GM21619 (cell line): Measurements from ENCODE around the gene THOP1.
"Not testable (repeated sequence)": the region's sequence is repeated elsewhere in the genome, so short reads cannot be mapped to it uniquely, and the experiment has no call there.

Experiments
- ATAC-seq: cut with Tn5 transposase; IDR thresholded peaks from one replicate; pipeline ENCODE4 v1.9.1; 2021; ENCODE audit not compliant: unreplicated experiment

THOP1 gene

GRCh38 chr19:2815191-2815614 is 29.9 kb downstream of the THOP1 start:
- ATAC-seq, result no peak

GRCh38 chr19:2815923-2816322 is 30.6 kb downstream of the THOP1 start:
- ATAC-seq, result no peak

GRCh38 chr19:2816641-2817040 is 31.3 kb downstream of the THOP1 start:
- ATAC-seq, result no peak

- not testable (repeated sequence) for ATAC-seq
Measured at GRCh38 chr19:2817237-2817829, 32.0 kb downstream of the THOP1 start.

- peak; percentile 90 for ATAC-seq
Measured at GRCh38 chr19:2819540-2820111, 34.3 kb downstream of the THOP1 start, which contains the start of gene ZNF554. Gene ZNF554 (plus strand): TSS chr19:2819868. CDS start chr19:2820072, 204 bp downstream.

GRCh38 chr19:2820112-2820702 is 34.9 kb downstream of the THOP1 start:
- no peak for ATAC-seq

GRCh38 chr19:2822846-2823245 is 37.5 kb downstream of the THOP1 start:
- ATAC-seq, result no peak

GRCh38 chr19:2823646-2824045 is 38.3 kb downstream of the THOP1 start:
- ATAC-seq, result no peak

- no peak for ATAC-seq
Measured at GRCh38 chr19:2824129-2824528, 38.8 kb downstream of the THOP1 start.

GRCh38 chr19:2827022-2827421 is 41.7 kb downstream of the THOP1 start:
- no peak for ATAC-seq

- no peak for ATAC-seq
Measured at GRCh38 chr19:2827840-2828489, 42.7 kb downstream of the THOP1 start.

GRCh38 chr19:2834294-2834871 is 49.1 kb downstream of the THOP1 start:
- ATAC-seq, result no peak

GRCh38 chr19:2837430-2837829 is 52.1 kb downstream of the THOP1 start:
- no peak for ATAC-seq

- peak; percentile 93 for ATAC-seq
Measured at GRCh38 chr19:2840794-2841791, 55.8 kb downstream of the THOP1 start, which contains the start of gene ZNF555. Gene ZNF555 (plus strand): TSS chr19:2841475. CDS start chr19:2841573, 98 bp downstream.

- peak; percentile 9 for ATAC-seq
Measured at GRCh38 chr19:2841855-2842574, 56.7 kb downstream of the THOP1 start.

- ATAC-seq, result no peak
Measured at GRCh38 chr19:2845107-2845506, 59.8 kb downstream of the THOP1 start.

GRCh38 chr19:2846180-2846894 is 61.0 kb downstream of the THOP1 start:
- ATAC-seq, result no peak

- ATAC-seq, result no peak
Measured at GRCh38 chr19:2847507-2847906, 62.2 kb downstream of the THOP1 start.

- ATAC-seq, result no peak
Measured at GRCh38 chr19:2848616-2849015, 63.3 kb downstream of the THOP1 start.
